Skeletal muscle cell (primary cell): Measurements from ENCODE around the gene CUL7.
"Not testable (repeated sequence)": the region's sequence is repeated elsewhere in the genome, so short reads cannot be mapped to it uniquely, and the experiment has no call there.

Source experiments
- DNase-seq: peaks from one replicate; pipeline ENCODE4 v3.0.0-alpha.2; 2010; ENCODE audit warnings: low read depth
- H3K4me3 ChIP-seq: 2 replicates; pipeline ENCODE4 v1.5.1; 2011; ENCODE audit warnings: low read depth, mild to moderate bottlenecking, control low read depth, low read length, moderate library complexity

Gene CUL7

GRCh38 chr6:43021270-43022047 lies 32.2 kb downstream of the CUL7 start, which contains the start of gene RRP36:
TSS of gene RRP36 (plus strand) at chr6:43021623. CDS start at chr6:43021655, 32 bp downstream.
- H3K4me3 ChIP-seq: peak within 1 kb of the TSS; percentile 98
- no peak for DNase-seq

DNA sequence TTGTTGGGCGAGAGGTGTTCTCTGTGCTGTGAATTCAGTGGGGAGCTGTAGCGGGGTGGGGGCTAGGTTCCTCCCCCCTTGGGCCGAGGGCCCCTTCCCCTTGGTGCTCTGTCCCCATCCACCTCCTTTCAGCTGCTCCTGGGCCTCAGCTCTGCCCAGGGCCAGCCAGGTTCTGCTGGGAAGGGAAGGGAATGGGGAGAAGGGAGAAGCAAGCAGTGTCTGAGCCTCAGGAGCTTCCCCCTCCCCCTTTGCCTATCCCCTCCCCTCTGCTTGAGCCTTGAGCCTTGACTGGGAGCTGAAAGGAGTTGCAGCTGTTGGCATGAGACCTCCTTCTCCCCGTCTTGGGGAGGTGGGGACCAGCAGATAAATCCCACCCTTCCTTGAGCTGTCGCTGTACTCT lies 32.8 kb downstream of the CUL7 start:
- DNase-seq: no peak
- peak overlapping the region; percentile 98 for H3K4me3 ChIP-seq

- DNase-seq: no peak
- H3K4me3 ChIP-seq: no peak overlapping the region
These were observed 33.5 kb downstream of the CUL7 start for GRCh38 chr6:43020052-43020705.

GRCh38 chr6:43019152-43019551 lies 34.5 kb downstream of the CUL7 start:
- no peak for DNase-seq
- H3K4me3 ChIP-seq: no peak overlapping the region

DNA sequence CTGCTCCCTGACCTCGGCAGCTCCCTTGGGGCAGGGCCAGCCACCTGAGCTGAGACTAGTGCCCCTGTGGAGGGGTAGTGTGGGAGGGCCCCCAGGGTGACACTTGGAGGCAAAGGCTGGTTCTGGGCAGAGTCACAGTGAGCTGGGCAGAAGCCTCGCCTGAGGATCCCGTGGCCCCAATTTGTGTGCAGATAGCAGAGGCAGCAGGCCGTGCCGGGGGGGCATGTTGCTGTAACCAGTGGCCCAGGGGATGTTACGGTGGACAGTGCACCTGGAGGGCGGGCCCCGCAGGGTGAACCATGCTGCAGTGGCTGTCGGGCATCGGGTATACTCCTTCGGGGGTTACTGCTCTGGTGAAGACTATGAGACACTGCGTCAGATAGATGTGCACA lies 36.7 kb downstream of the CUL7 start:
- DNase-seq: no peak

GRCh38 chr6:43016176-43016942 lies 37.3 kb downstream of the CUL7 start:
- DNase-seq: no peak
- no peak overlapping the region for H3K4me3 ChIP-seq

More for the DNA sequence above, 36.7 kb downstream of the CUL7 start:
- H3K4me3 ChIP-seq: no peak overlapping the region

GRCh38 chr6:43014434-43014909 lies 39.2 kb downstream of the CUL7 start:
- DNase-seq: no peak
- H3K4me3 ChIP-seq: peak overlapping the region; percentile 93

GRCh38 chr6:43013843-43014433 lies 39.7 kb downstream of the CUL7 start, which contains the start of the genes KLHDC3 and MEA1:
TSS of gene KLHDC3 (plus strand) at chr6:43014249. CDS start at chr6:43017193, 2,944 bp downstream.
TSS of gene MEA1 (minus strand) at chr6:43013946. CDS start at chr6:43013813, 133 bp downstream.
- H3K4me3 ChIP-seq: peak within 1 kb of the TSS; percentile 93

GRCh38 chr6:43013097-43013842 lies 40.4 kb downstream of the CUL7 start:
- H3K4me3 ChIP-seq: peak overlapping the region; percentile 93
- no peak for DNase-seq

More at GRCh38 chr6:43013843-43014433, 39.7 kb downstream of the CUL7 start, which contains the start of the genes KLHDC3 and MEA1:
- DNase-seq: peak; percentile 99

- peak overlapping the region; percentile 93 for H3K4me3 ChIP-seq
- DNase-seq: no peak
These were observed 41.3 kb downstream of the CUL7 start for GRCh38 chr6:43012364-43012763.

- no peak for DNase-seq
- H3K4me3 ChIP-seq: no peak overlapping the region
These were observed 42.4 kb downstream of the CUL7 start for GRCh38 chr6:43011207-43011606.

DNA sequence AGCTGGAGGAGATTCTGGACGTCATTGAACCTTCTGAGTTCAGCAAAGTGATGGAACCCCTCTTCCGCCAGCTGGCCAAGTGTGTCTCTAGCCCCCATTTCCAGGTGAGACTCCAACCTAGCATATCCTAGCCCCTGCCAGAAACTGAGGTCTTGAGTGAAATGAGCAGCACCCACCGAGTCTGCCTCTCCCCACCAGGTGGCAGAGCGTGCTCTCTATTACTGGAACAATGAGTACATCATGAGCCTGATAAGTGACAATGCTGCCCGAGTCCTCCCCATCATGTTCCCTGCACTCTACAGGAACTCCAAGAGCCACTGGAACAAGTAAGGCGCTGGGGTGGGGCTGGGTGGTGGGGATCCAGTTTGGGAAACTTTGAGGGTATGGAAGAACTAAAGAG lies 44.5 kb downstream of the CUL7 start:
- no peak for DNase-seq
- H3K4me3 ChIP-seq: no peak overlapping the region

- DNase-seq: no peak
- H3K4me3 ChIP-seq: no peak overlapping the region
These were observed 46.5 kb downstream of the CUL7 start for GRCh38 chr6:43007126-43007525.

DNA sequence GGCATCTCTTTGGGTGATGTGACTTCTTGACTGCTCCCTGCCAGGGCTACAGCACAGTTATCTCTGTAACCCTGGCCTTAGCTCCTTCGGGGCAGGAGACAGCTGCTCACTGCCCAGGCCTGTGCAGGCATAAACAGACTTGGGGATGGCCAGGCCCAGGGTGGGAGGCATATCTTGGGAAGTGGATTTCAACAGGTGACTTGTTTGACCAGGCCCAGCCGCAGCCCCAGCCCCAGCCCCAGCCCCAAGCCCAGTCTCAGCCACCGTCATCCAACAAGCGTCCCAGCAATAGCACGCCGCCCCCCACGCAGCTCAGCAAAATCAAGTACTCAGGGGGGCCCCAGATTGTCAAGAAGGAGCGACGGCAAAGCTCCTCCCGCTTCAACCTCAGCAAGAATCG lies 47.4 kb downstream of the CUL7 start:
- no peak overlapping the region for H3K4me3 ChIP-seq
- no peak for DNase-seq

DNA sequence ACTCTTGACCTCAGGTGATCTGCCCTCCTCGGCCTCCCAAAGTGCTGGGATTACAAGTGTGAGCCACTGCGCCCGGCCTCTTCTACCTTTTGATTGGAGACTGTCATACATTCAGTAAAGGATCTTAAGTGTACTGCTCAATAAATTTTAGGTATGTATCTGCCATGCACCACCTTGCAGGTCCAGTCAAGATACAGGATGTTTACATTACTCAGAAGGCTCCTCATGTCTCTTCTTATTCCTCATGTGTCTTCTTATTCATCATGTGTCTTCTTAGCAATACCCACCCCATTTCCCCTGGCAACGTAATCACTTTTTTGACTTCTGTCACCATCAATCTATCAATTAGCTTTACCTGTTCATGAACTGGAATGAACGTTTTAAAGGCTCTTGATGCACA lies 47.8 kb downstream of the CUL7 start:
- no peak for DNase-seq
- no peak overlapping the region for H3K4me3 ChIP-seq

DNA sequence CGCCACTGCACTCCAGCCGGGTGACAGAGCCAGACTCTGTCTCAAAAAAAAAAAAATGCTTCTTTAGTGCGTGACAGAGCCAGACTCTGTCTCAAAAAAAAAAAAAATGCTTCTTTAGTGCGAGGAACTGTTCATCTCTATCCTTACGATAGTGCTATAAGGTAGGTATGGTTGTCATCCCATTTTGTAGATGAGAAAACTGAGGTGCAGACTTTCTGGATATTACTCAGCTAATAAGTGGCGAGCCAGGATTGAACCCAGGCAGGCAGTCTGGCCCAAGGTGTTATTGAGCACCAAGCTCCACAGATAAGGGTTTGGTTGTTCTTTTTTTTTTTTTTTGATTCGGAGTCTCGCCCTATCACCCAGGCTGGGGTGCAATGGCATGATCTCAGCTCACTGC lies 51.8 kb downstream of the CUL7 start:
- DNase-seq: no peak

DNA sequence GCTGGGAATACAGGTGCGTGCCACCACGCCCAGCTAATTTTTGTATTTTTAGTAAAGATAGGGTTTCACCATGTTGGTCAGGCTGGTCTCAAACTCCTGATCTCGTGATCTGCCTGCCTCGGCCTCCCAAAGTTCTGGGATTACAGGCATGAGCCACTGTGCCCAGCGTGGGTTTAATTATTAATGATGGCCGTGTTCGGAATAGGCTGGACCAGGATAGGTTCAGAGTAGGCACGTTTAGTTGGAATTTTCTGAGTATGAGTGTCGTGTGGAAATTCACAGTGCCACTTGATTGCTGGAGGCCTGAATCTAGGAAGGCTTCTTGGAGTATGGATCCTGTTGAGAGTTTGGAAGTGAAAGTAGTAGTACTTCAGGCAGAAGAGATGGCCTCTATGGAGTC lies 55.4 kb downstream of the CUL7 start:
- DNase-seq, H3K4me3 ChIP-seq: not testable (repeated sequence)

More for the DNA sequence above, 51.8 kb downstream of the CUL7 start:
- H3K4me3 ChIP-seq: no peak overlapping the region

DNA sequence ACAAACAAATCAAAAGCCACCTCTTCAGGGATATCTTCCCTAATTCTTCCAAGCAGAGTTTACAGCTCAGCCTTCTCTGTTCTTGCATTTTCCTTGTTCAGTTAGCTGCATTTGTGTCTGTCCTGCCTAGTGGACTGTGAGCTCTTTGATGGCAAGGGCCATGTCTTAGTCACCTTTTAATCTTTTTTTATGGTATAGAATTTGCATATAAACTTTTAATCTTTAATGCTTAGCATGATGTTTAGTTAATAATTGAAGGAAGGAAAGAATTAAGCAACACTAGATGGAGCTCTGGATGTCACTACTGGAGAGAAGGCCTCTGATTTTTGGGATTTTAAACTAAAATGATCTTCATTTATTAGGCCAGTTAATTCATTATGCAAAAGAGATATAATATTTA lies 57.1 kb downstream of the CUL7 start:
- DNase-seq: no peak
- no peak overlapping the region for H3K4me3 ChIP-seq

DNA sequence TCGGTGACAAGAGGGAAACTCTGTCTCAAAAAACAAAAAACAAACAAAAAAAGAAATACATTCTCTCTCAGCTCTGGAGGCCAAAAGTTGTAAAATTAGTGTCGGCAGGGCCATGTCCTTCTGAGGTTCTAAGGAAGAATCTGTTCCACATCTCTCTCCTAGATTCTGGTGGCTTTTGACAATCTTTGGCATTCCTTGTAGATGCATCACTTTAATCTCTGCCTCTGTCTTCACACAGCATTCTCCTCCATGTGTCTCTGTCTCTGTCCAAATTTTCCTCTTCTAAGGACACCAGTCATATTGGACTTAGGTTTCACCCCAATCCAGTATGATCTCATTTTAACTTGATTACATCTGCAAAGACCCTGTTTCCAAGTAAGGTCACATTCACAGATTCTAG lies 60.2 kb downstream of the CUL7 start:
- no peak overlapping the region for H3K4me3 ChIP-seq
- DNase-seq: no peak
